ENCODE measurements around the gene GPX2.

GPX2 gene

GRCh38 chr14:64958743-64959142 is 16.2 kb upstream of the GPX2 start:
- DNase-seq: no peak

GRCh38 chr14:64958201-64958600 is 15.7 kb upstream of the GPX2 start:
- no peak for DNase-seq

GRCh38 chr14:64956697-64957406 is 14.3 kb upstream of the GPX2 start:
- no peak for DNase-seq

- no peak for DNase-seq
These were observed 12.8 kb upstream of the GPX2 start for GRCh38 chr14:64955297-64955696.

GRCh38 chr14:64954491-64955240 is 12.1 kb upstream of the GPX2 start:
- no peak for DNase-seq

GRCh38 chr14:64953661-64954060 is 11.1 kb upstream of the GPX2 start:
- DNase-seq: no peak

- no peak for DNase-seq
These were observed 10.7 kb upstream of the GPX2 start for GRCh38 chr14:64953310-64953654.

GRCh38 chr14:64952598-64953309 is 10.2 kb upstream of the GPX2 start:
- no peak for DNase-seq

GRCh38 chr14:64951724-64952123 is 9.2 kb upstream of the GPX2 start:
- no peak for DNase-seq

GRCh38 chr14:64951291-64951690 is 8.7 kb upstream of the GPX2 start:
- no peak for DNase-seq

- no peak for DNase-seq
These were observed 8.3 kb upstream of the GPX2 start for GRCh38 chr14:64950889-64951288.

GRCh38 chr14:64948612-64949210 is 6.2 kb upstream of the GPX2 start:
- DNase-seq: no peak

GRCh38 chr14:64947710-64948611 is 5.4 kb upstream of the GPX2 start:
- no peak for DNase-seq

GRCh38 chr14:64946310-64947045 is 3.9 kb upstream of the GPX2 start:
- no peak for DNase-seq

- no peak for DNase-seq
These were observed 3.1 kb upstream of the GPX2 start for GRCh38 chr14:64945431-64946178.

- no peak for DNase-seq
These were observed 2.3 kb upstream of the GPX2 start for GRCh38 chr14:64944861-64945260.

GRCh38 chr14:64944041-64944440 is 1.5 kb upstream of the GPX2 start:
- DNase-seq: no peak

GRCh38 chr14:64943556-64943955 is 1.0 kb upstream of the GPX2 start:
- DNase-seq: no peak

GRCh38 chr14:64940336-64940910 is 2.1 kb downstream of the GPX2 start:
- DNase-seq: no peak

GRCh38 chr14:64939817-64940190 is 2.7 kb downstream of the GPX2 start:
- no peak for DNase-seq
